Activated T-helper 9 cell treated with anti-CD3 and anti-CD28 coated beads, Interleukin-2, amount 50 U/mL, for 16 hours (primary cell): ENCODE results near the gene TM7SF3.

Source experiments
- DNase-seq: peaks from one replicate; pipeline ENCODE4 v3.0.0-alpha.2; 2020; ENCODE audit warnings: low read depth

The TM7SF3 gene

DNA sequence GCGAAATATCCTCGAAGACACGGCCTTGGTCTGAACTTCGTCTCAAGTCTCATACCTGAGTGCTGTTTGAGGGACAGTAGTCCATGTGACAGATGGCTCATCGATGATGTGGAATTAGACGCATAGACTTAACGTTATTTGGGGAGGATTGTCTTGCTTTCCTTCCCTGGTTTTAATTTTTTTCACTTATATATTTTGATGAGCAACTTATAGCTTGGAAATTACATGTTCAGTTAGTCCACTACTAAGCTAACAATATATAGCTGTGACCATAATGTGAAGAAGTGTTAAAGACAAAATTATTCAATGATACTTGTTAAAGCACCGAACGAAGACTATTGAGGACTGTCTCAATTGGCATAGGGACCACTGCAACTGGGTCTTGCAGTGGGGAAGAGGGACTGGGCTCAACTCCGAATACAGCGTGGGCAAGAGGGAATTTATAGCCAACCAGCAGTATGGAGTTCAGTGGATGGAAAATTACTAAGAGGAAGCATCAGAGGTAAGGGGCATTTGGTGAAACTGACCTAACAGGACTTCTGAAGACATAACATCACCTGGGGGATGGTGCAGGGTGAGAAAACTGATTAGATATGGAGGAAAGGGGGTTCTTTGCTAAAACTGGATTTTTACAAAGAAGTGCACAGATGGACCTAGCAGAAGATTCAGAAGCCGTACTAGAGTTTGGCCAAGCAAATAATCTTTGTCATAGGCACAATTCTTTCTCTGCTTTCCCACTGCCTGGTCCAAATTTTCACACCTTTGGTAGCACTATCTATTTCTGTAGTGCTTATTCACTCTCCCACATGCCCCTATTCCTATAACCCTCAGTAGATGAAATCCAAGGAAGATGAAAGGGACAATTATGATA is 910 bp upstream of the TM7SF3 start:
- DNase-seq, result no peak

DNA sequence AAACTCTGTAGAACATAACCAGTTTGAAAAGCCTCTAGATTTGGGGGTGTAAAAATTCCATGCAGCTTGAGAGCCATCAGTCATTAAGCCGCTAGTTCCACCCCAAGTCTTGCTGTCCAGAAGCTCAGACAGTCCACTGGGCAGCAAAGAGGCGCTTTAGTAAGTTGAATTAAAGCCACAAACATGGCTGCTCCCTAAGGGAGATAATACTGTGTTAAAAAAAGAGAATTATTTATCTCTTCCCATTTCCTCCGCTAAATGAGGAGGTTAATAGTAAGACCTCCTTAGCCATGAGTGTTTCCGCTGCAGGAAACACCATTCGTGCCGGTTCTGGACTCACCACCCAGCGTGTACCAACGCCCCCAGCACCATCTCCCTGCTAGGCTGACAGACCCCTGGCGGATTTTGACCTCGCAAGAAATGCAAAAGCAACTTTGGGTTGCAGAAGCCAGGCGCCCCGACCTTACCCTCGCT is 536 bp downstream of the TM7SF3 start:
- DNase-seq, result no peak

DNA sequence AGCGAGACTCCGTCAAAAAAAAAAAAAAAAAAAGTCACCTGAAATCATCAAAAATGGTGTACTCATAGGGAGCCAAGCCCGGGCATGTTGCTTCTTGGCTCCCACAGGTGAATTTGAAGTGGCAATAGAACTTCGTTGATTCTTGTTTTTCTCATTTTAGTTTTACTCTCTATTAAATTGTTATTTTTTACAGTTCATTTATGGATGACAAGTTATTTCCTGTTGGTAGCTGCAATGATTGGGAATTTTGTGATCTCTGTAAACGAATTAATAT is 1.3 kb downstream of the TM7SF3 start:
- DNase-seq, result no peak

DNA sequence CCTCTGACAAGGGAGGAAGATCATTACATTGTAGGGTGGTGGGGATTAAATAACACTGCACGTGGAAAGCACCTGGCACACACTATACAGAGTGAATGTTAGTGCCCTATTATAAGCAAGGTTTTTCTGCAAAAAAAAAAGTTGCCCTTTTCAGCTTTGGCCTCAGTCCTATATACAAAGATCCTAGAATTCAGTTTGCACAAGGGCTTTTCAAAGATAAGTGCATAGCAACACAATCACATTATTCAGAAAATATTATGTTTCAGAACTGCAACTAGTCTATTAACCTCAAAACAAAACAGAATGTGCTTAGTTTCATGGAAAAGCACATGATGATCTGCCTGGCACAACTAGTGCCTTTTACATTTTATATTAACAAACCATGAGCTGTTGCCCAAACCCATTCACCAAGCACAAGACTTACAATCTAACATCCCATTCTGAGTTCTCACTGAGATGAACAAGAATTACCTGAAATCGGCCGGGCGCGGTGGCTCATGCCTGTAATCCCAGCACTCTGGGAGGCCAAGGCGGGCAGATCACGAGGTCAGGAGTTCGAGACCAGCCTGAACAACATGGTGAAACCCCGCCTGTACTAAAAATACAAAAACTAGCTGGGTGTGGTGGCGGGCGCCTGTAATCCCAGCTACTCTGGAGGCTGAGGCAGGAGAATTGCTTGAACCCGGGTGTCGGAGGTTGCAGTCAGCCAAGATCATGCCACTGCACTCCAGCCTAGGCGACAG is 1.8 kb downstream of the TM7SF3 start:
- no peak for DNase-seq

DNA sequence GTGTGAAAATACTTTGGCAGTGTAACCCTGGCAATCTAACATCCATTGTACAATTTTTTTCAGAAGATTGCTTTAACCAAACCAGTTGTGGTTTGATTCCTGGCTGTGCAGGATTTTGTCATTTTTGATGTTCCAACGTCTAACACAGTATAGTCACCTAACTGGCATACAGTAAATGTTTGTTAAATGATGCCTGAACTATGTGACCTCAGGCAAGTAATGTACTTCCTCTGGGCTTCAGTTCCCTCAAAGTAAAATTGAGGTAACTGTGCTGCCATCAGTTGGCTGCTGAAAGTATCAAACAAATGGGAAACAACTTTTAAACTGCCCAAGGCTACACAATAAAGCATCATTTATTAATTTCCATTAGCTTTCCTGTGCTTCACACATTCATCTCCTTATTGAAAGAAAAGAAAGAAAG is 4.3 kb downstream of the TM7SF3 start:
- DNase-seq, result no peak

DNA sequence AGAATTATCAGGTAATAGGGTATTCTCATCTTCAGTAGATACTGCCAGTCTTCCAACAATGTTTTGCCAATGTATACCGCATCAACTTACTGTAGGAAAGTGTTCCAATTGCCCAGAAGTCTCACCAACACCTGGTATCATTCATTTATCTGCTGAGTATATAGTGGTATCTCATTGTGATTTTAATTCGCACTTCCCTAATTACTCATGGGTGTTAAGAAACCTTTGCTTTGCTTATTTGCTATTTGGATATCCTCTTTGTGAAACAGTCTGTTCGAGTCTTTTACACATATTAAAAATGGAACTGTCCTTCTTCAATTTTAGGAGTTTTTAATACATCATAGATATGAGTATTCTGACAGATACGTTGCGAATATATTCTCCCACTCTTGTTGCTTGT is 6.1 kb downstream of the TM7SF3 start:
- DNase-seq, result no peak

DNA sequence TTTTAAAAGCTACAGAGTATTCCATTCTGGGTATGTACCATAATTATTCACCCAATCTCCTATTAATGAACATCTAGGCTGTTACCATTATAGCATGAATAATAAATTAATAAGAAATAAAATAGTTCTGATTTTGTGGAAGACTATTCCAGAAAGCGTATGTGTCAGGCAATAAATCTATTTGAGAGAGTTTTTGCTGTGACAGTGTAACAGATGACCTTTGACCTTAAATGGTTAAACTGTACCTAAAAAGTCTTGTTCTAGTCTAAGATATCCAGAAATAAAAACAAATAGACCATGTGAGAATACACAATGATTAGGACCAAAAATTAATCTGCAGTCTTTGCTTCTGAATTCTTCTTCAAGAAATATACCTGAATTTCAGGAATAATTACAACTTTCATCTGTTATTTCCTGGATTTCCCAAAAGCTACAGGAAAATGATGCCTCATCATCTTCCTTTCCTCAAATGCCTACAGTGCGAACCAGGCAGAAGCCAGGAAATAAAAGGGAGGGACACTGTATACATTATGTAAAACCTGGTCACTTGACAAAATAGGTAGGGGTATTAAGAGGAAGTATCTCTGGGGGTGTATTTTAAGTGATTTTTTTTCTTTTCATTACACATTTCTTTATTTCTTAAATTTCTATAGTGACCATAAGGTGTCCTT is 7.3 kb downstream of the TM7SF3 start:
- no peak for DNase-seq

DNA sequence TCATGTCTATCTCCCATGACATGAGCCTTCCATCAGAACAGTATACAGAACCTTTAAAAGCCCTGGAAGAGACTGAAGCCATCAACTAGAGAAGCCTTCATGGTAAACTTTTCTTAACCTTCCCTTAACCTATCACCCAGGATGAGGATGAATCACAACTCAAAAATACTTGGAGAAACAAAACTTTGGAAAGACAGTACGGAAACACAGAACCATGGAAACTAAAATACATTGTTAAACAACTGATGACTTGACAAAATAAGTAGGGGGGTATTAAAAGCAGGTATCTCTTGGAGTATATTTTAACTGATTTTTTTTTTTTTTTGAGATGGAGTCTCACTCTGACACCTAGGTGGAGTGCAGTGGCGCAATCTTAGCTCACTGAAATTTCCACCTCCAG is 8.7 kb downstream of the TM7SF3 start:
- no peak for DNase-seq

DNA sequence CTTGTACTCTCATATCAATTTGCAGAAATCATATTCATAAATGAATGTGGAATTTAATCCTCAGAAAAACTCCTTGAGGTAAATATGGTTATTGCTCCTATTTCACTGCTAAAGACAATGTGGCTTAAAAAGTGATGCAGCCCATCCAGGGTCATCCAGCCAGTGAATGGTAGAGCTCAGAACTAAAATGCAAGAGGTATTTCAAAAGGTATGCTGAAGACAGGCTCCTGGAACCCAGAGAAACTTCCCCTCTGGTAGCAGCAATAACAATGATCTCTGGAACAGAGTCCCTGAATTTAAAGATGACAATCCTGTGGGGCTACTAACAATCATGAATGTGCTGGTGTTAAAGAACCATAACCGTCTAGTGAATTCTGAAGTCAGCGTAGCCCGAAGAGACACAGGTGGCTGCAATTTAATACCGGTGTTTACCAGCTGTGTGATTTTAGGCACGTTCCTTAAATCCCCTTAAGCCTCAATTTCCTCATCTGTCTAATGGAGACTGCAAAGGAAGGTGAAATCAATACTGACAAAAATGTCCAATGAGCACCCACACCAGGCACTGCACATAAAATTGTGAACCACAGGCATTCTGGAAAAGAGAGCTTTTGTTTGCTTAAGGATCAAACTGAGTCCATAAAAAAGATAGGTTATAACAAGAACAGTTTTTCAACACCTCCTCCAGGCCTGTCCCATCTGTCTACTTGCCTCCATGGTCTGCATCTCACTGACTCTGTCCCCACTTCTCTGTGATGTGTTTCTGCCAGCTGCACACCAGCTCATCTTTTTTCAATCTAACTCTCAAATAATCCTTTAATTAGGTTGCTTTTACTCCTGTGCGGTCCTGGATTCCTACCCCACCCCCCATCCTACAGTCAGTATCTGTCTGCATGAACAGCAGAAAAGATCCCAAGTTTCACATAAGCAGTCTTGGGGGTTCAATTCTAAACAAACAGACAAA is 10.5 kb downstream of the TM7SF3 start:
- DNase-seq, result no peak

DNA sequence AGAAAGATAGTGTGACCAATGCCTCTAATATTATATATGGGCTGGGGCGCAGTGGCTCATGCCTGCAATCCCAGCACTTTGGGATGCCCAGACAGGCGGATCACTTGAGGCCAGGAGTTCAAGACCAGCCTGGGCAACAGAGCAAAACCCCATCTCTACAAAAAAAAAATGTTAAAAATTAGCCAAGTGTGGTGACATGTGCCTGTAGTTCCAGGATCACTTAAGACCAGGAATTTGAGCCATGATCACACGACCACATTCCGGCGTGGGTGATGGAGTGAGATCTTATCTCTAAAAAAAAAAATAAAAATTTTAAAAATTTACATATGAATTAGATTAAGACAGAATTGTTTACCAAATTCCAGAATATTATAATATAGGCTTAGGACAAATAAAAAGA is 12.0 kb downstream of the TM7SF3 start:
- no peak for DNase-seq

DNA sequence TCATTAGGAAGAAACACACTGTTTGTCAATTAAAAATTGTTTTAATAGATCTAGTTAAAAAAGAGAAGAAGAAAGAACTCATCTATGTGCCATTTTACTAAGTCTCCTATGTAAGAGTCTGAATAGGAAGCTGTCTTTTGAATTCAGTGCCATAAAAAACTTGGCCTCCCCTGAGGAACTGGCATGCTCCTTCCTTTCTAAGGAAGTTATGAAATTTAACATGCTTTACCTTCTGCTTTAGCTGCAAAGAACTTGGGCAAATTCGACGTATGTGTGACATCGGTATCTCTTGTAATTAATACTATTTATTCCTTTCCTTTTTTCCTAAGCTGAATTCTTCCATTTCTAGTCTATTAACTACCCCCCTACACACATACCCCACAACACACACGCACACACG is 12.5 kb downstream of the TM7SF3 start:
- DNase-seq, result no peak

DNA sequence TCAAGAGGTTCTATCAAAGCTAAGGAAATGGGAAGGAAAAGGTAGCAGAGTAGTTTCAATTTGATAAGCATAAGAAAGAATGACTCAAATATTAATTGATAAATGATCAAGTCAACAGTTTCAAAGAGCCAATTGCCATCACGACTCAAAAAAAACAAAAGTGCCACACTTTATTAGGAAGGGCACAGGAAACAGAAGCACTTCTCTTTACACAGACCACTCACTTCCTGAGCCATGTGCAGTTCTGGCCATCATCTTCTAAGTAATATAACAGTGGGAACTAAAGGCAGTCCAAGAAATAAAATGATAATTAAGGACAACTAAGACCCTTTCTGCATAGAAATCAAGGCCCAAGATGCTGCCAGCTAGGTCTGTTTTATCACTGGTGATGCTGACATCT is 13.2 kb downstream of the TM7SF3 start:
- DNase-seq, result no peak

DNA sequence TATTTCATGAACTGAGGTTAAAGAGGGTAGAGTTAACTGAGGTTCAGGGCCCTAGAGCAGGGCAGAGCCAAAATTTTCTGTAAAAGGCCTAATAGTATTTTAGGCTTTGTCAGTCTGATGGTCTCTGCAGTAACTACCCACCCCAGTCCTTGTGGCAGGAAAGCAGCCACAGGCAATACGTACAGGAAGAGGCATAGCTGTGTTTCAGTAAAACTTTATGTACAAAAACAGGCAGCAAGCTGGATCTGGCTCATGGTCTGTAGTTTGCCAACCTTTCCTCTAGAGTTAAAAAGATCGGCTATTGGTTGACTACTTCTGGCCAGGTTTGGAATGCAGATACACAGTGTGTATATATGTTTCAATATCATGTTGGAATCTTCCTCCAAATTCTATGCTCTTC is 17.2 kb downstream of the TM7SF3 start:
- no peak for DNase-seq

DNA sequence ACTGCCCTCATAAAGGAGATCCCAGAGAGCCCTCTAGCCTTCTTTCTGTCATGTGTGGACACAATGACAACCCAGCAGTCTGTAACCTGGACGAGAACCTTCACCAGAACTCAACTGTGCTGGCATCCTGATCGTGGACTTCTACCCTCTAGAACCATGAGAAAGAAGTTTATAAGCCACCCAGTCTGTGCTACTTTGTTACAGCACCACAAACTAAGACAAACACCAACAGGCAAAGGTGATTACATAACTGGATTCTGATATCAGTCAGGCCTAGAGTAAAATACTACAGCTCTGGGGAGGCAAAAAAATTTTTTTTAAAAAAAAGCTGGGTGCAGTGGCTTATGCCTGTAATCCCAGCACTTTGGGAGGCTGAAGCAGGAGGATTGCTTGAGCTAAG is 18.5 kb downstream of the TM7SF3 start:
- no peak for DNase-seq

DNA sequence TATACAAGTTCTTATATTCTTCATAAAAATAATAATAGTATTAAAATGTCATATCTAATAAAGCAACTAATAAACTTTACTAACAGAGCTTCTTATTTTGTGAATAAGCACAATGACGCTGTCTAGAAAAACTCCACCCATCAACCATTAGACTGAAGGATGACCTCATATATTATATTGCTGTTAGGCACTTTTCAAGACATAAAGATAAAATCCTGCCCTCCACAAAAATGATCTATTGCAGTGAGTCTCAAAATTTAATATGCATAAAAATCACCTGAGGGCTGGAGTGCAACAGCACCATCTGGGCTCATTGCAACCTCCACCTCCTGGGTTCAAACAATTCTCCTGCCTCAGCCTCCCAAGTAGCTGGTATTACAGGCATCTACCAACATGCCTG is 20.1 kb downstream of the TM7SF3 start:
- DNase-seq, result no peak

DNA sequence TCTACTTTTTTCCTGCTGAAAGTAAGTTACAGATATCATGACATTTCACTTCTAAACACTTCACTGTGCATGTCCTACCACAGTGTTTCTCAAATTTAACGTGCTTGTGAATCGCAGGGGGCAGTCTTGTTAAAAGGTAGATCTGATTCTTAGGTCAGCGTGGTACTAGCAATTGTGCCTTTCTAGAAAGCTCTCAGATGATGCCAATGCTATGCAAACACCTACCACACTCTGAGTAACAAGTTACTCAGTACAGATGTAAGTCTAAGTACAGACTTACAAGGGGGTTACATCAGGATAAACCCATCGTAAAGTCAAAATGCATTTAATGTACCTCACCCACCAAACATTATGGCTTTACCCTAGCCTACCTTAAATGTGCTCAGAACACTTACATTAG is 22.4 kb downstream of the TM7SF3 start:
- no peak for DNase-seq

DNA sequence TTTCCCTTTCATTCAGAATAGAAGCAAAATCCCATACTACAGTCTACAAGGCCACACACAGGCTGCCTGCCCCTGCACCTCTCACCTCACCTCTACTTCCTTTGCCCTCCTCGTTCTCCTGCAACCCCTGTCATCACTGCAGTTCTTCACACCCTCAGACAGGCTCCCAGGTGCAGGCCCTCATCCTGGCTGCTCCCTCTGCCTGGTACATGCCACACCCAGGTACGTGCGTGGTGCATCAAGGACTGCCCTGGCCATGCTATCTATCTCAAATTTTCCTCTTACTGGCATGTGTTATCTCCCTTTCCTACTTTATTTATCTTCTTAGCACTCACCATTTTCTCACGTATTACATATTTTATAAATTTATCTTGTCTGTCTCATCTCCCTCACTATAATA is 24.3 kb downstream of the TM7SF3 start:
- no peak for DNase-seq

DNA sequence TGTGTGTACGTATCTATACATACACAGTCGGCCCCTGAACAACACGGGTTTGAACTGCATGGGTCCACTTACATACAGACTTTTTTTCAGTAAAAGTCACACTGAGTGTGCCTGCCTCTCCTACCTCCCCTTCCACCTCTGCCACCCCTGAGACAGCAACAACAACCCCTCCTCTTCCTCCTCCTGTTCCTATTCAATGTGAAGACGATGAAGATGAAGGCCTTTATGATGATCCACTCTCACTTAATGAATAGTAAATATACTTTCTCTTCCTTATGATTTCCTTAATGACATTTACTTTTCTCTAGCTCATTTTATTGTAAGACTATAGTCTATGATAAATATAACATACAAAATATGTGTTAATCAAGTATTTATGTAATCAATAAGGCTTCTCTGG is 25.5 kb downstream of the TM7SF3 start:
- no peak for DNase-seq

DNA sequence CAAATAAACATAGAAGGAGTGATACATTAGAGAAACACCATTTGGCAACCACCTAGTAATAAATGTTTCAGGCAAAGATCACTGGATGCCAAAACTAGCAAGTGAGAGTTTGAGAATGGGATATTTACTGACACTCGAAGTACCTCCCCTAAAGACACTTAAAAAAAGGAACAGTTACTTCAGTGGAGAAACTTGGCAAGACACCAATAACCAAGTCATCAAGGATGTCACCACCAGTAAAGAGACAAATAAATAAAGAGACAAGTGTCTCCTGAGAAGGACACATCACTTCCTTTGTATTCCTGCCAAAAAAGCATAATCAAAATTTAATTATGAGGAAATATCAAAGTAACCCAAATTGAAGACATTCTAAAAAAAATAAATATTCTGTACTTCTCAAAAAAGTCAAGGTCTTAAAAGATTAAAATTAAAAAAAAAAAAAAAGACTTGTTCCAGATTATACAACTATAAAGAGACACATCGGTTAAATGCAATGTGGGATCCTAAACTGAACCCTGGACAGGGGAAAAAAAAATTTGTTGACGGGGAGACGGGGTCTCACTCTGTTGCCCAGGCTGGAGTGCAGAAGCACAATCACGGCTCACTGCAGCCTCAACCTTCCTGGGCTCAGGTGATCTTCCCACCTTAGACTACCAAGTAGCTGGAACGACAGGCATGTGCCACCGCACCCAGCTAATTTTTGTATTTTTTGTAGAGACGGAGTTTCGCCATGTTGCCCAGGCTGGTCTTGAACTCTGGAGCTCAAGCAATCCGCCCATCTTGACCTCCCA is 26.4 kb downstream of the TM7SF3 start:
- no peak for DNase-seq

DNA sequence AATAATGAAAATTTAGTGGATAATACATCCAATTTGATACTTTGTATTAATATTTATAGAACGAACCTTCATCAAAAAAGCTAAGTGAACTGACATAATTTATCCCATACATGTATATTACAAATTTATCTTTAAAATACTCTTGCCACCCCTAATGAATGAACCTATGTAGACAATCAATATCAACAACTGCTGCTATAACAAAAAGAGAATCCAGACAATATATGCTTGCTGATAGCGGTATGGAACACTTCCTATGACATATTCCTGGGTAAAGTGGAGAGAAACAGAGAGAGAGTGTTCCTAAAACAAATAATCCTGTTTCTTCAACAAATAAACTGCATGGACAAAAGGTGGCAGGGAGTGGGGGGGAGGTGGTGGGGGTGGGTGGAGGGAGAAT is 31.3 kb downstream of the TM7SF3 start:
- DNase-seq, result no peak

DNA sequence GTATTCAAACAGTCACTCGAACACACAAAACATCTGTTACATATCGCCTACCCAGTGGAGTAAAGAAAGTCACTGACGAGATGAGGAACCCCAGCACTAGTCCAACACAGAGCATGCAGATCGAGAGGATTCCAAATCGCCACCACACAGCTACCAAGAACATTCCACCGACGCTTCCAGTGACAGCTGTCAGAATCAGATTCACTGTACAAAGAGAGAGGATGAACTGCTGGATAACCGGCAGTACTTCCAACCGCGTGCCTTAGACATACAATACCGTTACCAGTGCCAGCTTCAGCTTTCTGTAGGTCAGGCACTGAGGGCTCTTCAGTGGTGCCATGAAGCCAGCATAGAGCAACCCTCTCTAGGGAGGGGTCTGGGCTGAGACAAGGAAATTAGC is 34.5 kb downstream of the TM7SF3 start:
- DNase-seq, result no peak
